Panc1 (cell line): Measurements from ENCODE around the gene ZCCHC8. TPM values are rescaled to one million over a fixed set of nuclear protein-coding genes. Genes with fewer than 3 reads are reported as not detected.

Experiments used
- ATAC-seq: fragments of 200-7000 bp; cut with Tn5 transposase; 2 replicates; pipeline ENCODE4 v1.9.1; 2020; ENCODE audit warnings: mild to moderate bottlenecking, moderate library complexity
- BruUV-seq: library from RNA; stranded (reverse); fragments of 400-500 nt; replicated peaks from 2 replicates; lab custom pipeline; 2021; lab: Mats Ljungman, UMichigan
- CTCF ChIA-PET: fragments of 300-600 bp; sonication (Branson Sonifier 250); formaldehyde crosslinking; loops from one replicate; lab custom pipeline; 2022; ENCODE audit warnings: antibody characterized with exemption; lab: Charles Lee
- POLR2A ChIA-PET: fragments of 300-600 bp; sonication (Branson Sonifier 250); formaldehyde crosslinking; loops from one replicate; lab custom pipeline; 2022; ENCODE audit warnings: antibody characterized with exemption; lab: Charles Lee
- DNase-seq: peaks from one replicate; pipeline ENCODE4 v3.0.0-alpha.2; 2010; ENCODE audit warnings: low read depth, low spot score
- H3K27ac ChIP-seq: 2 replicates; pipeline ENCODE4 v1.5.1; 2011; ENCODE audit warnings: mild to moderate bottlenecking, low read length, inconsistent platforms
- H3K27me3 ChIP-seq: fragments of 200-500 bp; sonication (Bioruptor generic); 2 replicates; pipeline ENCODE4 v1.6.0; 2014; ENCODE audit warnings: low read length, inconsistent platforms; ENCODE audit not compliant: control insufficient read depth, insufficient read depth
- H3K36me3 ChIP-seq: fragments of 200-500 bp; sonication (Bioruptor generic); 2 replicates; pipeline ENCODE4 v1.5.1; 2014; ENCODE audit warnings: inconsistent platforms, mild to moderate bottlenecking, low read length, moderate library complexity; ENCODE audit not compliant: control insufficient read depth, insufficient read depth
- H3K4me1 ChIP-seq: 2 replicates; pipeline ENCODE4 v1.5.1; 2011; ENCODE audit warnings: inconsistent platforms, mild to moderate bottlenecking, low read length, moderate library complexity; ENCODE audit not compliant: control insufficient read depth, insufficient read depth
- H3K4me3 ChIP-seq, 2 experiments: 2 replicates each; pipeline ENCODE4 v1.5.1; 2011 to 2012; ENCODE audit warnings: low read depth in 2 of 2, low read length in 2 of 2, mild to moderate bottlenecking in 2 of 2, inconsistent platforms in 1 of 2, moderate library complexity in 1 of 2
- H3K9me3 ChIP-seq: fragments of 200-500 bp; sonication (Bioruptor generic); 2 replicates; pipeline ENCODE4 v1.5.1; 2014; ENCODE audit warnings: low read depth, mild to moderate bottlenecking, inconsistent platforms, low read length, moderate library complexity; ENCODE audit not compliant: control insufficient read depth, insufficient read depth
- POLR2AphosphoS5 ChIP-seq: IDR thresholded peaks from 2 replicates; pipeline ENCODE4 v1.6.1; 2012; ENCODE audit warnings: mild to moderate bottlenecking, low read depth, low read length, moderate library complexity
- REST ChIP-seq, 2 experiments: IDR thresholded peaks; 2 replicates each; pipeline ENCODE4 v1.6.1; 2011 to 2012; ENCODE audit warnings: low read depth in 2 of 2, control low read depth in 1 of 2, low read length in 1 of 2, mild to moderate bottlenecking in 1 of 2, moderate library complexity in 1 of 2; ENCODE audit not compliant: insufficient read depth in 1 of 2
- SIN3A ChIP-seq: IDR thresholded peaks from 2 replicates; pipeline ENCODE4 v1.6.1; 2012; ENCODE audit warnings: low read depth, mild to moderate bottlenecking, low read length, moderate library complexity, borderline replicate concordance; ENCODE audit not compliant: insufficient read depth
- in situ Hi-C: cut with HindIII; loops from 2 replicates; pipeline ENCODE4 v1.10.0; 2016; ENCODE audit warnings: low sequenced_read_pairs, low pct_unique_long_range_greater_than_20kb
- intact Hi-C: fragments of 100-400 bp; cut with micrococcal nuclease; formaldehyde crosslinking; loops from one replicate; pipeline ENCODE4 v1.10.0; 2022; ENCODE audit not compliant: unreplicated experiment
- total RNA-seq: library from RNA; stranded (reverse); gene quantifications from one replicate; pipeline ENCODE4 v1.2.1, GENCODE V29; 2021; ENCODE audit not compliant: unreplicated experiment

ZCCHC8 gene
- total RNA-seq, 1 experiment from 2014 or later = 32.5 TPM

DNA sequence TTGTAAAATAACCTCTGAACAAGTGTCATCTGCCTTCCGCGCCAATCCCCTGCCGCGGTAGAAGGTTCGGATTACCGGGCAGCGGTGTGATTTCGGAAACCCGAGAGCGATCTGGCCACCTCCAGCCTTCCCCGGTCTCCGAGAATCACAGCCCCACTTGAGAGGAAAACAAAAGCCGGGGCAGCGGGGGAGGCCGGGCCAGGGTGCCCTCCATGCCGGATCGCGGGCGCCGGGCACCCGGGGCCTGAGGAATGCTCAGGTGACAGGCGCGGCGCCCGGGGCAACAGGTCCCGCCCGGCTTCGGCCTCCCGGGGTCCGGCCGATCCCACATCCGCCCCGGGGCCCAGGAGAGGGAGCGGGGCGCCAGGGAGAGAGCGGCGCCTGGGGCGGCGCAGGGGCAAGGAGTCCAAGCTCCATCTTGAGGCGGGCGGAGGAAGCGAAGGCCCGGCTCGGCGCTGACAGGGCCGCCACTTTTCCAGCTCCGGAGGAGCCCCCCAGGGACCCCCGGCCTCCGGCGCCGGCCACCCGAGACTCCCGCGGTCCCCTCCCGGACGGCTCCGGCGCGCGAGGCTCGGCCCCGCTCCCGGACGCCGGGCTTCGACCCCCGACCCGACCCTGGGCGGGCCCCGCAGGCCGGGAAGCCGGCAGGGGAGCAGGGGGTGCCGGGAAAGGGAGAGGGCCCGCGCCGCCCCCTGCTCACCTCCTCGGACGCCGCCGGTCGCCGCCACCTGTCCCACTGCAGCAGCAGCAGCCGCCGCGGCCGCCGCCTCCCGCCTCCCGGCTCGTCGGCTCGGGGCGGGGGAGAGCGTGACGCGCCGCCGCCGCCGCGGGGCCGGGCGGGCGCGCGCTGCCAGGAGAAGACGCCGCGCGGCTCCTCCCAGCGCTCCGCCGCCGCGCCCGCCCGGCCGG lies 78.7 kb downstream of the ZCCHC8 start, which contains the start of gene CLIP1:
Gene CLIP1, minus strand, starts transcription at position 849 of the 909 bp plus-strand sequence. CDS start 42,217 bp downstream, outside the sequence.
- H3K27me3 ChIP-seq = no peaks in the 10 kb centered on the region
- in situ Hi-C loops = no loop called here
- peaks cover 37% of the 10 kb centered on the region for H3K4me1 ChIP-seq
- ChIA-PET CTCF (interaction anchor here (0.8 to 1.0 kb wide), 2 partner anchors 19 to 22 kb away, joined by 3 to 5 read pairs; no protein-coding TSS in a partner anchor), POLR2A (no interaction called here)
- H3K27ac ChIP-seq = peak within 1 kb of the TSS; percentile 99
- TF ChIP-seq SIN3A (peak; percentile 7; the same call in 1 of the 2 replicates), REST (IDR thresholded peaks at IDR 0.05; ENCODE audit: insufficient read depth in 1 of 2, low read depth in 2 of 2, low read length in 1 of 2) (no peak), POLR2AphosphoS5 (peak; percentile 12; the same call in 1 of the 2 replicates)
- H3K4me3 ChIP-seq = peak within 1 kb of the TSS; percentile 78 to 87
- DNase-seq = no peak
- no peaks in the 10 kb centered on the region; the same call in 1 of the 2 replicates for H3K36me3 ChIP-seq
- no TSS peak for BruUV-seq
- peak; percentile 84 for ATAC-seq
- no peaks in the 10 kb centered on the region for H3K9me3 ChIP-seq
- intact Hi-C loops = no loop called here

Other genes starting within 250 kb of the ZCCHC8 start
- 35.2 TPM for gene VPS33A, start 234.4 kb downstream of the ZCCHC8 start, total RNA-seq
- 117 TPM for gene CLIP1, start 78.3 kb downstream of the ZCCHC8 start, total RNA-seq
- 57.8 TPM for gene RSRC2, start 26.0 kb upstream of the ZCCHC8 start, total RNA-seq
- 53.9 TPM for gene KNTC1, start 26.3 kb upstream of the ZCCHC8 start, total RNA-seq
- gene HCAR2, start 202.4 kb upstream of the ZCCHC8 start, total RNA-seq = not detected
- not detected for gene HCAR3, start 215.9 kb upstream of the ZCCHC8 start, total RNA-seq
- 0.31 TPM for gene HCAR1, start 229.9 kb upstream of the ZCCHC8 start, total RNA-seq